ENCODE measurements around the gene CSNK1D. TPM values are rescaled to one million over a fixed set of nuclear protein-coding genes. Genes with fewer than 3 reads are reported as not detected.

CSNK1D gene
- polyA plus RNA-seq (ENCODE audit: insufficient read length) = 63.5 TPM

- no peak for DNase-seq (ENCODE audit: low read depth)
These were observed at the start of gene CSNK1D for GRCh38 chr17:82273327-82274133. CSNK1D (minus strand) TSS chr17:82273700; CDS start chr17:82273381, 319 bp downstream.

GRCh38 chr17:82322526-82323453 is 49.3 kb upstream of the CSNK1D start:
- no peak for DNase-seq (ENCODE audit: low read depth)

GRCh38 chr17:82321947-82322466 is 48.5 kb upstream of the CSNK1D start:
- no peak for DNase-seq (ENCODE audit: low read depth)

- DNase-seq (ENCODE audit: low read depth) = no peak
These were observed 47.7 kb upstream of the CSNK1D start for GRCh38 chr17:82320956-82321927.

GRCh38 chr17:82320140-82320840 is 46.8 kb upstream of the CSNK1D start:
- DNase-seq (ENCODE audit: low read depth) = no peak

- DNase-seq (ENCODE audit: low read depth) = no peak
These were observed 46.1 kb upstream of the CSNK1D start for GRCh38 chr17:82319619-82320062.

- DNase-seq (ENCODE audit: low read depth) = no peak
These were observed 45.5 kb upstream of the CSNK1D start for GRCh38 chr17:82318772-82319606.

- no peak for DNase-seq (ENCODE audit: low read depth)
These were observed 44.6 kb upstream of the CSNK1D start for GRCh38 chr17:82318169-82318498.

- no peak for DNase-seq (ENCODE audit: low read depth)
These were observed 44.1 kb upstream of the CSNK1D start, which contains the start of gene CD7 for GRCh38 chr17:82317394-82318168. CD7 (minus strand) TSS chr17:82317608; CDS start chr17:82317495, 113 bp downstream.

GRCh38 chr17:82316651-82317393 is 43.3 kb upstream of the CSNK1D start:
- no peak for DNase-seq (ENCODE audit: low read depth)

- no peak for DNase-seq (ENCODE audit: low read depth)
These were observed 42.3 kb upstream of the CSNK1D start for GRCh38 chr17:82315703-82316358.

- DNase-seq (ENCODE audit: low read depth) = no peak
These were observed 41.5 kb upstream of the CSNK1D start for GRCh38 chr17:82314727-82315605.

- no peak for DNase-seq (ENCODE audit: low read depth)
These were observed 40.7 kb upstream of the CSNK1D start for GRCh38 chr17:82314012-82314726.

- no peak for DNase-seq (ENCODE audit: low read depth)
These were observed 39.9 kb upstream of the CSNK1D start for GRCh38 chr17:82313195-82314011.

- no peak for DNase-seq (ENCODE audit: low read depth)
These were observed 38.5 kb upstream of the CSNK1D start for GRCh38 chr17:82311971-82312370.

Measured in forelimb muscle (tissue), 1 donor.